H1 (cell line): ENCODE data around the gene KIAA1143.

ENCODE experiments used
- CBX8 ChIP-seq: fragments of 300-800, 300-1000 bp; sonication (generic); IDR thresholded peaks from 2 replicates; pipeline ENCODE4 v1.7.1; 2016; ENCODE audit warnings: low read depth, low read length, borderline replicate concordance
- CHD2 ChIP-seq: IDR thresholded peaks from 2 replicates; pipeline ENCODE4 v1.6.1; 2012; ENCODE audit warnings: low read length, improper control_type of control experiment
- EGR1 ChIP-seq: IDR thresholded peaks from 2 replicates; pipeline ENCODE4 v1.6.1; 2011; ENCODE audit warnings: low read depth, low read length, borderline replicate concordance
- EP300 ChIP-seq, 2 experiments: IDR thresholded peaks; 1 replicate in 1 of 2; 2 replicates in 1 of 2; pipeline ENCODE4 v1.6.1; 2011 to 2012; ENCODE audit warnings: low read depth in 2 of 2, low read length in 2 of 2, mild to moderate bottlenecking in 2 of 2, borderline replicate concordance in 1 of 2, inconsistent platforms in 1 of 2, moderate library complexity in 1 of 2
- EZH2 ChIP-seq: fragments of 200-600 bp; sonication (generic); IDR thresholded peaks from 2 replicates; pipeline ENCODE4 v1.7.1; 2012; ENCODE audit warnings: low read depth, mild to moderate bottlenecking, moderate library complexity, low read length, inconsistent platforms; ENCODE audit not compliant: severe bottlenecking
- KDM1A ChIP-seq: fragments of 200-600, 300-600 bp; sonication (generic); IDR thresholded peaks from 2 replicates; pipeline ENCODE4 v1.7.1; 2016; ENCODE audit warnings: mild to moderate bottlenecking, low read length, borderline replicate concordance
- MAFK ChIP-seq: IDR thresholded peaks from 2 replicates; pipeline ENCODE4 v1.6.1; 2012; ENCODE audit warnings: low read depth, mild to moderate bottlenecking, improper control_type of control experiment, low read length
- NRF1 ChIP-seq: IDR thresholded peaks from 2 replicates; pipeline ENCODE4 v1.6.1; 2011; ENCODE audit warnings: mild to moderate bottlenecking, low read depth, low read length, improper control_type of control experiment
- POLR2A ChIP-seq, 2 experiments: IDR thresholded peaks; 1 replicate in 1 of 2; 2 replicates in 1 of 2; pipeline ENCODE4 v1.6.1; 2011; ENCODE audit warnings: low read depth in 2 of 2, low read length in 2 of 2, mild to moderate bottlenecking in 2 of 2; ENCODE audit errors: control extremely low read depth in 1 of 2
- POLR2AphosphoS5 ChIP-seq: IDR thresholded peaks from 2 replicates; pipeline ENCODE4 v1.6.1; 2011; ENCODE audit warnings: low read depth, low read length
- TAF1 ChIP-seq: IDR thresholded peaks from 2 replicates; pipeline ENCODE4 v1.6.1; 2011; ENCODE audit warnings: mild to moderate bottlenecking, low read depth, low read length
- TF ChIP-seq, protein P1 (sequence below), 3 experiments: IDR thresholded peaks; 1 replicate in 2 of 3; 2 replicates in 1 of 3; pipeline versions ENCODE4 v1.5.1 to v1.6.1; 2011; ENCODE audit warnings: low read length in 3 of 3, mild to moderate bottlenecking in 3 of 3, inconsistent platforms in 2 of 3, low read depth in 1 of 3, moderate library complexity in 1 of 3; ENCODE audit not compliant: insufficient read depth in 1 of 3; ENCODE audit errors: control extremely low read depth in 1 of 3
- TF ChIP-seq, protein P2 (sequence below): IDR thresholded peaks from 2 replicates; pipeline ENCODE4 v1.6.1; 2012; ENCODE audit warnings: low read length, inconsistent platforms
- TF ChIP-seq, protein P3 (sequence below): IDR thresholded peaks from 2 replicates; pipeline ENCODE4 v1.6.1; 2012; ENCODE audit warnings: inconsistent platforms

DNA sequence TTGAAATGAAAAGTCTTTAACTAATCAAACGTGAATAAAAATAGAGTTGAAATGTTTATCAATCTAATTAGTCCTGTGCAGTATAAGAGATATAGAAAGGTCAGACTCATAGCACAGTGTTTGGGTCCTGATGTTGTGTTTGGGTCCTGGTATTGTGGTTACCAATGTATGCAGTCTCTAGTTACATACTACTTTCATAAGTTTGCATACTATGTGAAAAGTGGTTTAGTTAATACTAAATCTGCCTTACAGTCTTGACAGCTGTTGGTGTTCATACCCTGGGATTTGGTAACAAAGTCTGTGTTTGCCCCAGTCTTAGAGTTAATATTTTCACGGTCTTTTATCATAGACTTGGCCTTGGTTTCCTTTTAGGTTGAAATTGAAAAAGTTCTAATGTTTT lies 41.9 kb upstream of the KIAA1143 start:
- TF ChIP-seq MAFK (no peak), EGR1 (no peak), POLR2A (IDR thresholded peaks at IDR 0.05; ENCODE audit: control extremely low read depth in 1 of 2, low read depth in 2 of 2, low read length in 2 of 2) (no peak), POLR2AphosphoS5 (no peak), NRF1 (no peak), EP300 (IDR thresholded peaks at IDR 0.05; ENCODE audit: borderline replicate concordance in 1 of 2, low read depth in 2 of 2, low read length in 2 of 2) (no peak), TAF1 (no peak), CBX8 (no peak), EZH2 (no peak), CHD2 (no peak), KDM1A (no peak)
- TF ChIP-seq, protein P1, sequence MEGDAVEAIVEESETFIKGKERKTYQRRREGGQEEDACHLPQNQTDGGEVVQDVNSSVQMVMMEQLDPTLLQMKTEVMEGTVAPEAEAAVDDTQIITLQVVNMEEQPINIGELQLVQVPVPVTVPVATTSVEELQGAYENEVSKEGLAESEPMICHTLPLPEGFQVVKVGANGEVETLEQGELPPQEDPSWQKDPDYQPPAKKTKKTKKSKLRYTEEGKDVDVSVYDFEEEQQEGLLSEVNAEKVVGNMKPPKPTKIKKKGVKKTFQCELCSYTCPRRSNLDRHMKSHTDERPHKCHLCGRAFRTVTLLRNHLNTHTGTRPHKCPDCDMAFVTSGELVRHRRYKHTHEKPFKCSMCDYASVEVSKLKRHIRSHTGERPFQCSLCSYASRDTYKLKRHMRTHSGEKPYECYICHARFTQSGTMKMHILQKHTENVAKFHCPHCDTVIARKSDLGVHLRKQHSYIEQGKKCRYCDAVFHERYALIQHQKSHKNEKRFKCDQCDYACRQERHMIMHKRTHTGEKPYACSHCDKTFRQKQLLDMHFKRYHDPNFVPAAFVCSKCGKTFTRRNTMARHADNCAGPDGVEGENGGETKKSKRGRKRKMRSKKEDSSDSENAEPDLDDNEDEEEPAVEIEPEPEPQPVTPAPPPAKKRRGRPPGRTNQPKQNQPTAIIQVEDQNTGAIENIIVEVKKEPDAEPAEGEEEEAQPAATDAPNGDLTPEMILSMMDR (IDR thresholded peaks at IDR 0.05; ENCODE audit: control extremely low read depth in 1 of 3, insufficient read depth in 1 of 3, low read depth in 1 of 3, low read length in 3 of 3), result no peak
- TF ChIP-seq, protein P2, sequence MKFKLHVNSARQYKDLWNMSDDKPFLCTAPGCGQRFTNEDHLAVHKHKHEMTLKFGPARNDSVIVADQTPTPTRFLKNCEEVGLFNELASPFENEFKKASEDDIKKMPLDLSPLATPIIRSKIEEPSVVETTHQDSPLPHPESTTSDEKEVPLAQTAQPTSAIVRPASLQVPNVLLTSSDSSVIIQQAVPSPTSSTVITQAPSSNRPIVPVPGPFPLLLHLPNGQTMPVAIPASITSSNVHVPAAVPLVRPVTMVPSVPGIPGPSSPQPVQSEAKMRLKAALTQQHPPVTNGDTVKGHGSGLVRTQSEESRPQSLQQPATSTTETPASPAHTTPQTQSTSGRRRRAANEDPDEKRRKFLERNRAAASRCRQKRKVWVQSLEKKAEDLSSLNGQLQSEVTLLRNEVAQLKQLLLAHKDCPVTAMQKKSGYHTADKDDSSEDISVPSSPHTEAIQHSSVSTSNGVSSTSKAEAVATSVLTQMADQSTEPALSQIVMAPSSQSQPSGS, result no peak
- TF ChIP-seq, protein P3, sequence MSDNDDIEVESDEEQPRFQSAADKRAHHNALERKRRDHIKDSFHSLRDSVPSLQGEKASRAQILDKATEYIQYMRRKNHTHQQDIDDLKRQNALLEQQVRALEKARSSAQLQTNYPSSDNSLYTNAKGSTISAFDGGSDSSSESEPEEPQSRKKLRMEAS, result no peak
